Upper lobe of right lung (tissue), 1 donor: ENCODE data around the gene TEX35. TPM values are rescaled to one million over a fixed set of nuclear protein-coding genes. Genes with fewer than 3 reads are reported as not detected.

Experiments
- ATAC-seq: fragments of 200-7000 bp; cut with Tn5 transposase; one replicate; pipeline ENCODE4 v1.9.1; 2020; ENCODE audit warnings: mild to moderate bottlenecking, moderate library complexity
- DNase-seq: peaks from one replicate; pipeline ENCODE4 v3.0.0-alpha.2; 2020
- H3K27ac ChIP-seq: fragments of 200-600 bp; one replicate; pipeline ENCODE4 v1.8.0; 2022
- H3K27me3 ChIP-seq: fragments of 200-600 bp; one replicate; pipeline ENCODE4 v1.8.0; 2022; ENCODE audit warnings: mild to moderate bottlenecking
- H3K36me3 ChIP-seq: fragments of 200-600 bp; one replicate; pipeline ENCODE4 v1.8.0; 2022
- H3K4me1 ChIP-seq: fragments of 200-600 bp; one replicate; pipeline ENCODE4 v1.8.0; 2022
- H3K4me3 ChIP-seq: fragments of 200-600 bp; one replicate; pipeline ENCODE4 v1.8.0; 2022; ENCODE audit warnings: mild to moderate bottlenecking
- H3K9me3 ChIP-seq: fragments of 200-600 bp; one replicate; pipeline ENCODE4 v1.8.0; 2022
- CTCF ChIP-seq: fragments of 200-600 bp; IDR thresholded peaks from one replicate; pipeline ENCODE4 v1.8.0; 2022; ENCODE audit warnings: antibody characterized with exemption
- intact Hi-C: fragments of 100-400 bp; cut with DNase I; formaldehyde crosslinking; loops from one replicate; pipeline ENCODE4 v1.11.0; 2022
- total RNA-seq: library from RNA; stranded (reverse); fragmentation: NEBNext Ultra II Directional; extraction: Animal tissue kit (Norgen Biotek cat#: 25700); gene quantifications from one replicate; pipeline ENCODE4 v1.2.1, GENCODE V29; 2021
- donor health status: DM: no; HTN: yes; CAD: no; lungs with severe emphysema.

TEX35 gene
- total RNA-seq, 1 donor from 2014 or later = not detected

GRCh38 chr1:178571807-178572206 is 58.9 kb downstream of the TEX35 start:
- DNase-seq (no peak), ATAC-seq (no peak)
- H3K27ac ChIP-seq = no peak overlapping the region
- H3K4me3 ChIP-seq = no peak overlapping the region
- H3K27me3 ChIP-seq = no peaks in the 10 kb centered on the region
- H3K9me3 ChIP-seq = no peaks in the 10 kb centered on the region
- H3K4me1 ChIP-seq = no peaks in the 10 kb centered on the region
- H3K36me3 ChIP-seq = no peaks in the 10 kb centered on the region
- intact Hi-C loops = no loop called here
- no peak for TF ChIP-seq CTCF

Other genes starting within 250 kb of the TEX35 start
- not detected for gene CLEC20A, start 16.1 kb upstream of the TEX35 start, total RNA-seq
- gene RALGPS2, start 212.1 kb downstream of the TEX35 start, total RNA-seq = 5.3 TPM